HepG2 (cell line): ENCODE measurements around the gene PTGR2. TPM values are rescaled to one million over a fixed set of nuclear protein-coding genes. Genes with fewer than 3 reads are reported as not detected.
A peak's percentile ranks its signal among the peaks of the same experiment; 100 is the strongest.
"Not testable (repeated sequence)": the region's sequence is repeated elsewhere in the genome, so short reads cannot be mapped to it uniquely, and the experiment has no call there.

Experiments used
- CEBPB ChIP-seq: IDR thresholded peaks from 2 replicates; pipeline ENCODE4 v1.6.1; 2011; ENCODE audit warnings: low read depth, low read length, improper control_type of control experiment, borderline replicate concordance
- ELF3 ChIP-seq: IDR thresholded peaks from 2 replicates; pipeline ENCODE4 v1.6.1; 2016; ENCODE audit warnings: missing genetic modification reagents, missing compliant biosample characterization
- RARA ChIP-seq: IDR thresholded peaks from 2 replicates; pipeline ENCODE4 v1.6.1; 2016; ENCODE audit warnings: missing genetic modification reagents, missing compliant biosample characterization
- SOX6 ChIP-seq, 2 experiments: fragments of 450-650 bp in 1 of 2; sonication (generic) in 1 of 2; formaldehyde crosslinking in 1 of 2; IDR thresholded peaks; 2 replicates each; pipeline versions ENCODE4 v1.4.0 to v1.6.1; 2017 to 2020; ENCODE audit warnings: antibody characterized with exemption in 1 of 2, mild to moderate bottlenecking in 1 of 2, missing genetic modification reagents in 1 of 2
- THAP11 ChIP-seq: IDR thresholded peaks from 2 replicates; pipeline ENCODE4 v1.6.1; 2016; ENCODE audit warnings: missing biosample characterization, missing genetic modification reagents
- ZNF644 ChIP-seq: IDR thresholded peaks from 2 replicates; pipeline ENCODE4 v1.6.1; 2016; ENCODE audit warnings: low read depth
- polyA plus RNA-seq, 8 experiments: library from polyadenylated mRNA; depleted of rRNA in 3 of 8; stranded (reverse) in 7 of 8; unstranded in 1 of 8; fragments of >200 nt; fragmentation: Illumina TruSeq in 4 of 8; extraction: Trizol in 4 of 8; gene quantifications; 2 replicates each; pipeline versions ENCODE4 v1.2.1 to v1.2.3, GENCODE V29; 2011 to 2016; ENCODE audit warnings: low read depth in 4 of 8, missing spikeins in 1 of 8, mixed read lengths in 1 of 8; ENCODE audit not compliant: insufficient read depth in 1 of 8
- total RNA-seq, 5 experiments: library from RNA; depleted of rRNA; stranded (reverse); fragments of >200 nt; fragmentation: Illumina TruSeq; extraction: Trizol; gene quantifications; 2 replicates each; pipeline ENCODE4 v1.2.3, GENCODE V29; 2016; ENCODE audit warnings: low read depth in 1 of 5
- TF ChIP-seq, protein P1 (sequence below): sonication (generic); formaldehyde crosslinking; IDR thresholded peaks from 2 replicates; pipeline ENCODE4 v1.5.1; 2020; ENCODE audit warnings: mild to moderate bottlenecking, missing genetic modification reagents, moderate library complexity
- TF ChIP-seq, protein P2 (sequence below): sonication (generic); formaldehyde crosslinking; IDR thresholded peaks from 2 replicates; pipeline ENCODE4 v1.5.0; 2020; ENCODE audit warnings: mild to moderate bottlenecking, missing genetic modification reagents

The PTGR2 gene
- total and polyA plus RNA-seq, 2 of the 13 experiments (the other 11 are each of a cell fraction or from before 2014, with no cell fraction given): 3.0 to 4.3 TPM

DNA sequence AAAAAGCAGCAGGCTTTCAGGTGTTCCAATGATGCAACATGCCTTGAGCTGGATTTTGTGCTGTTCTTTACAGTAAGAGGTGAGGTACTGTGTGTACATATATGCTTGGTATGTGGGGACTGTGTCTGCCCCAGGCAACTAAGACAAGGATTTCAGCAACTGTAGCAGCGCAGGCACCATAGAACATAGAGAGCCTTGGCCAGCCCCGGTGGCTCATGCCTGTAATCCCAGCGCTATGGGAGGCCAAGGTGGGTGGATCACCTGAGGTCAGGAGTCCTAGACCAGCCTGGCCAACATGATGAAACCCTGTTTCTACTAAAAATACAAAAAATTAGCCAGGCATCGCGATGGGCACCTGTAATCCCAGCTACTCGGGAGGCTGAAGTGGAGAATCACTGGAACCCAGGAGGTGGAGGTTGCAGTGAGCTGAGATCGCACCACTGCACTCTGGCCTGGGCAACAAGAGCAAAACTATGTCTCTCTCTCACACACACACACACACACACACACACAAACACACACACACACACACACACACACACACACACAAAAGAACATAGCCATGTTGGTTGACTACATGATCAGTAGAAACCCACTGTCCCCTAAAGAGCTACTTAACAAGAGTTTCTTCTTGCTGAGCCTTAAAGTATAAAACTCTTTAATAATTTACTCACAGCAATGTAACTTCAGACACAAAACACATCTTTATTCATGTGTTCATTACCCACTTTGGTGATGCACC, 13.2 kb upstream of the PTGR2 start (continued):
- TF ChIP-seq RARA (CRISPR knock-in tag) (0 out of 2 replicates have a peak, but pooled peaks have one; percentile 17), THAP11 (peak; percentile 67), ELF3 (CRISPR knock-in tag) (0 out of 2 replicates have a peak, but pooled peaks have one; percentile 9), SOX6 (CRISPR knock-in tag; IDR thresholded peaks at IDR 0.05) (peak; percentile 32; the same call in 1 of the 2 replicates), CEBPB (peak; percentile 62; the same call in 1 of the 2 replicates), ZNF644 (CRISPR knock-in tag) (0 out of 2 replicates have a peak, but pooled peaks have one; percentile 32)
- TF ChIP-seq, protein P1, sequence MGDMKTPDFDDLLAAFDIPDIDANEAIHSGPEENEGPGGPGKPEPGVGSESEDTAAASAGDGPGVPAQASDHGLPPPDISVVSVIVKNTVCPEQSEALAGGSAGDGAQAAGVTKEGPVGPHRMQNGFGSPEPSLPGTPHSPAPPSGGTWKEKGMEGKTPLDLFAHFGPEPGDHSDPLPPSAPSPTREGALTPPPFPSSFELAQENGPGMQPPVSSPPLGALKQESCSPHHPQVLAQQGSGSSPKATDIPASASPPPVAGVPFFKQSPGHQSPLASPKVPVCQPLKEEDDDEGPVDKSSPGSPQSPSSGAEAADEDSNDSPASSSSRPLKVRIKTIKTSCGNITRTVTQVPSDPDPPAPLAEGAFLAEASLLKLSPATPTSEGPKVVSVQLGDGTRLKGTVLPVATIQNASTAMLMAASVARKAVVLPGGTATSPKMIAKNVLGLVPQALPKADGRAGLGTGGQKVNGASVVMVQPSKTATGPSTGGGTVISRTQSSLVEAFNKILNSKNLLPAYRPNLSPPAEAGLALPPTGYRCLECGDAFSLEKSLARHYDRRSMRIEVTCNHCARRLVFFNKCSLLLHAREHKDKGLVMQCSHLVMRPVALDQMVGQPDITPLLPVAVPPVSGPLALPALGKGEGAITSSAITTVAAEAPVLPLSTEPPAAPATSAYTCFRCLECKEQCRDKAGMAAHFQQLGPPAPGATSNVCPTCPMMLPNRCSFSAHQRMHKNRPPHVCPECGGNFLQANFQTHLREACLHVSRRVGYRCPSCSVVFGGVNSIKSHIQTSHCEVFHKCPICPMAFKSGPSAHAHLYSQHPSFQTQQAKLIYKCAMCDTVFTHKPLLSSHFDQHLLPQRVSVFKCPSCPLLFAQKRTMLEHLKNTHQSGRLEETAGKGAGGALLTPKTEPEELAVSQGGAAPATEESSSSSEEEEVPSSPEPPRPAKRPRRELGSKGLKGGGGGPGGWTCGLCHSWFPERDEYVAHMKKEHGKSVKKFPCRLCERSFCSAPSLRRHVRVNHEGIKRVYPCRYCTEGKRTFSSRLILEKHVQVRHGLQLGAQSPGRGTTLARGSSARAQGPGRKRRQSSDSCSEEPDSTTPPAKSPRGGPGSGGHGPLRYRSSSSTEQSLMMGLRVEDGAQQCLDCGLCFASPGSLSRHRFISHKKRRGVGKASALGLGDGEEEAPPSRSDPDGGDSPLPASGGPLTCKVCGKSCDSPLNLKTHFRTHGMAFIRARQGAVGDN (CRISPR knock-in tag): peak; percentile 22; the same call in 1 of the 2 replicates
- TF ChIP-seq, protein P2, sequence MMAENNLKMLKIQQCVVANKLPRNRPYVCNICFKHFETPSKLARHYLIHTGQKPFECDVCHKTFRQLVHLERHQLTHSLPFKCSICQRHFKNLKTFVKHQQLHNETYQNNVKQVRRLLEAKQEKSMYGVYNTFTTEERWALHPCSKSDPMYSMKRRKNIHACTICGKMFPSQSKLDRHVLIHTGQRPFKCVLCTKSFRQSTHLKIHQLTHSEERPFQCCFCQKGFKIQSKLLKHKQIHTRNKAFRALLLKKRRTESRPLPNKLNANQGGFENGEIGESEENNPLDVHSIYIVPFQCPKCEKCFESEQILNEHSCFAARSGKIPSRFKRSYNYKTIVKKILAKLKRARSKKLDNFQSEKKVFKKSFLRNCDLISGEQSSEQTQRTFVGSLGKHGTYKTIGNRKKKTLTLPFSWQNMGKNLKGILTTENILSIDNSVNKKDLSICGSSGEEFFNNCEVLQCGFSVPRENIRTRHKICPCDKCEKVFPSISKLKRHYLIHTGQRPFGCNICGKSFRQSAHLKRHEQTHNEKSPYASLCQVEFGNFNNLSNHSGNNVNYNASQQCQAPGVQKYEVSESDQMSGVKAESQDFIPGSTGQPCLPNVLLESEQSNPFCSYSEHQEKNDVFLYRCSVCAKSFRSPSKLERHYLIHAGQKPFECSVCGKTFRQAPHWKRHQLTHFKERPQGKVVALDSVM: peak; percentile 61; the same call in 1 of the 2 replicates
- not testable (repeated sequence) for TF ChIP-seq SOX6 (IDR thresholded peaks at IDR 0.05)
- TF ChIP-seq, all 625 proteins: peak for 21; not testable (repeated sequence) for 604
